GM12872 (cell line): Measurements from ENCODE around the gene ATP11A.
A peak's percentile ranks its signal among the peaks of the same experiment; 100 is the strongest.

ENCODE experiments used
- TF ChIP-seq, protein P1 (sequence below): IDR thresholded peaks from 3 replicates; pipeline ENCODE4 v1.5.1; 2011; ENCODE audit warnings: low read depth, mild to moderate bottlenecking, low read length, moderate library complexity; ENCODE audit not compliant: insufficient read depth

ATP11A gene

DNA sequence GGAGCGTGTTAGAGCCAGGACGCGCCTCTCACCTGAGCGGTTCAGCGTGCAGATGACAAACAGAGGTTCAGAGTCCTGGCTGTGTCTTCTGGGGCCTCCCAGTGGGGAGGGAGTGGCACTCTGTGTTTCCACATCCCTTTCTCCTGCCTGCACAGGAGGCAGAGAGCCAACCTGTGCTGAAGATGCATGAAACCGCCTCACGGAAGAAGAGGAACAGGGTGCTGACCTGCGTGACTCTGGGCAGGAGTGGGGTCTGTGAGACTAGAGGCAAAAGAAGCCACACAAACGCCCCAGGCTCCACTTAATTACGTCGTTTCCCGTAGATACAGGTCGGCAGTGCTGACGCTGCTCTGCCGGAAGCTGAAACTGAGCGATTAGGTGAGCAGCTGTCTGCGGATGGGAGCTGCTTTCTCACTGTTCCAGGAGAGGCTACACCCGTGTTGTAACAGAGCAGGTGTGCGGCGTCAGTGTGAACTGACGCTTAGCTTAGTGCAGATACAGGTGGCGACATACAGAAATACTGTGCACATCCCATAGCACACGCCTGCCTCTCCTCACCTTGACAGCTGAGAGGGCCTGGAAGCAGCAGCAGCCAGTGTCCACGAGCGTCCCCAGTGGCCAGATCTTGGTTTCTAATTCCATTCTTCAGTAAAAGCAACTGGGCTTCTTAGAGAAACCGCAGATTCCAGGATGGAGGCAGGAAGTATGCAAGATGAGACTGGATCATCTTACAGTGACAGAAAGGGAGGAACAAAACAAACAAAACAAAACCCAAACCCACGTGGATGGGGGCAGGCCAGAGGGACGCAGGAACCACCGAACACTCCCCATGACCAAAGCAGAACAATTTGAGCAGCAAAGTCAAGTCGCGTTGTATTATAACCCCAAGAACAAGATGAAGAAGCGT lies 241.4 kb downstream of the ATP11A start:
- TF ChIP-seq, protein P1, sequence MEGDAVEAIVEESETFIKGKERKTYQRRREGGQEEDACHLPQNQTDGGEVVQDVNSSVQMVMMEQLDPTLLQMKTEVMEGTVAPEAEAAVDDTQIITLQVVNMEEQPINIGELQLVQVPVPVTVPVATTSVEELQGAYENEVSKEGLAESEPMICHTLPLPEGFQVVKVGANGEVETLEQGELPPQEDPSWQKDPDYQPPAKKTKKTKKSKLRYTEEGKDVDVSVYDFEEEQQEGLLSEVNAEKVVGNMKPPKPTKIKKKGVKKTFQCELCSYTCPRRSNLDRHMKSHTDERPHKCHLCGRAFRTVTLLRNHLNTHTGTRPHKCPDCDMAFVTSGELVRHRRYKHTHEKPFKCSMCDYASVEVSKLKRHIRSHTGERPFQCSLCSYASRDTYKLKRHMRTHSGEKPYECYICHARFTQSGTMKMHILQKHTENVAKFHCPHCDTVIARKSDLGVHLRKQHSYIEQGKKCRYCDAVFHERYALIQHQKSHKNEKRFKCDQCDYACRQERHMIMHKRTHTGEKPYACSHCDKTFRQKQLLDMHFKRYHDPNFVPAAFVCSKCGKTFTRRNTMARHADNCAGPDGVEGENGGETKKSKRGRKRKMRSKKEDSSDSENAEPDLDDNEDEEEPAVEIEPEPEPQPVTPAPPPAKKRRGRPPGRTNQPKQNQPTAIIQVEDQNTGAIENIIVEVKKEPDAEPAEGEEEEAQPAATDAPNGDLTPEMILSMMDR = peak; percentile 48

DNA sequence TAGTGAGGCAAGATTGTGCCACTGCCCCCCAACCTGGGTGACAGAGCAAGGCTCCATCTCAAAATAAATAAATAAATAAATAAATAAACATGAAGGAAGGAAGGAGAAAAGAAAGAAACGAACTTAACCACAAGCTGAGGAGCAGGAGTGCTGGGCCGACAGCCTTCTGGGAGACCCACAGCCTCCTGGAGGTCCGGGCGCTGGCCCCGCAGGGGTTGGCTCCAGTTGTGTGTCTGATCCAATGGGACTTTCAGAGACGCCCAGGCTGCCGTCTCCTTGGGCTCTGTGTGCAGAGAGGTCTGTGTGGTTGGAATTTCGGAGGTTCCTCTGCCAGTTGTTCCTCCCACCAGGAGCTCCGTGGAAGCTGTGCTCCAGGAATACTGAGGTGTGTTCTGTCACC lies 243.1 kb downstream of the ATP11A start:
- TF ChIP-seq, protein P1 = no peak

DNA sequence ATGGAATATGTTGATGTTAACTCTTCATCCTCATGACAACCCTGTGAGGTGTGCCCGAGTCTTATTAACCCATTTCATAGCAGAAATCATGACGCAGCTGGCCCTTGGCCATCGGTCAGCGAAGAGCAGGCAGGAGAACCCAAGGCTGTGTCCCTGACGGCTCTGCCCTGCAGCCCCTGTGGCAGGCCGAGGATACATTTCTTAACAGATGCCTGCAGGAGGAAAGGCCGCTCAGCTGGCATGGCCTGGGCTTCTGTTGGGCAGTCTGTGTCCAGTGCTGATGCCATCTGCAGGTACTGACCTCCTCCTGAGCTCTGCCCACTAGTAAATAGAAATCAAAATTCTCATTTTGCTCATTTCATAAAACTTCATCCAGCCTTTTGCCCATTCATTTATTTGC lies 243.8 kb downstream of the ATP11A start:
- TF ChIP-seq, protein P1 = no peak

DNA sequence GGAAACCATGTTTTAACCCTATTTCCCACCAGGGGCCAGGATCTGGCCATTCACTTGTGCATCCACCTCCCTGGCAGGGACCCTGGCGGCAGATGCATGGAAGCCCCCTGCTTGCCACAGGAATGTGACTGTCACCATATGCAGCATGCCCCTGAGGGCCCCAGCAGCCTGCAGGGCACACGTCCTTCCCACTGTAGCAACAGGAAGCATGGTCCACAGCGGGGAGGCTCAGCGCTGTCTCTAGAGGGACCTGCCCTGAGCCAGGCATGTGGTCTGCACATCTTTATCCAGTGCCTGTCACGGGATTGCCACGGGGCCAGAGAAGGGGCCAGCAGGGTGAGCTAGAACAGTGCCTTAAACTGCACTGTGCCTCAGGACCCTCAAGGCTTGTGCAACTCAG lies 244.2 kb downstream of the ATP11A start:
- TF ChIP-seq, protein P1 = no peak
